HG03439 (cell line): ENCODE measurements around the gene CABP2.
"Not testable (repeated sequence)": the region's sequence is repeated elsewhere in the genome, so short reads cannot be mapped to it uniquely, and the experiment has no call there.

Experiments used
- ATAC-seq: cut with Tn5 transposase; IDR thresholded peaks from one replicate; pipeline ENCODE4 v1.9.1; 2021; ENCODE audit warnings: mild to moderate bottlenecking, moderate library complexity; ENCODE audit not compliant: unreplicated experiment

Gene CABP2

DNA sequence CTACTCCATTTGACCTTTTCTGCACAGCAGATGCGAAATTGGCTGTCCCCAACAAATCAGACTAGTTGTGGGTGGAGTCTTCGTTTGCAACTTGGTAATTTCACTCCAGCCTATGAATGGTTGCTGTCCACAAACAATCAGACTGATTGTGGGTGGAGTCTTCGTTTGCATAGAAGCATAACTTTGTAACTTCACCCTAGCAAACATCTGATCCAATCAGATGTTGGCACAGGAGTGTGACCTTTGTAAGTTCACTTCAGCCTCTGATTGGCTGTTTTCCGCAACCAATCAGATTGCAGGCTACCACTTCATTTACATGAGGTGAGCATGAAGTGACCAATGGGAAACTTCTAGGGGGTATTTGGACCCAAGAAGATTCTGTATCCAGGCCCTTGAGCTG lies 16.3 kb upstream of the CABP2 start:
- no peak for ATAC-seq

DNA sequence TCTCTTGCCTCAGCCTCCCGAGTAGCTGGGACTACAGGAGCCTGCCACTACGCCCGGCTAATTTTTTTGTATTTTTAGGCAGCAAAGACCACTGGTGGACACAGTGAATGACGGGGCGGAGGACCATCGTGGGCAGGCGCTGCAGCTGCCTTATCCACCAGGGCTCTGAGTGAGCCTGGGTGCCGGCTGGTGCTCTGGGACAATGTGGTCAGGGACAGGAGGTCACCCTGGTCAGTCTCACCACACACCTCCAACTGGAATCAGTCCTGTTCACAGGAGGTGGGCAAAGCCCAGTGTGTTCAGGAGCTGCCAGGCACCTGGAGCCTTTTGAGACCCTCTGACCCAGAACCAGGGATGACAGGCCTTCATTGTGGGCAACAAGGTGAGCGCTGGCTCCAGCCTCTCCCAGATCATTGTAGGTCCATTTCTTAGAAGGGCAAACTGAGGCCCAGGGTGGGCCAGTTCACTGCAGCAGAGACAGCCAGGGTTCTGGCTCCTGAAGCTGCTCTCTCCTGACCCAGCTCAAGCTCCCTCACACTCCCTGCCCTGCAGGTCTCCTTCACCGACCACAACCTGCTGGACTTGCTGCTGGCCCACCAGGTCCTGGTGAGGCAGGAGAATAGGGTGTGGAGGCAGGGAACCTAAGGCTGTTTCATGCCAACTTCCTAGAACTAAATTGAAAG lies 15.7 kb upstream of the CABP2 start:
- no peak for ATAC-seq

DNA sequence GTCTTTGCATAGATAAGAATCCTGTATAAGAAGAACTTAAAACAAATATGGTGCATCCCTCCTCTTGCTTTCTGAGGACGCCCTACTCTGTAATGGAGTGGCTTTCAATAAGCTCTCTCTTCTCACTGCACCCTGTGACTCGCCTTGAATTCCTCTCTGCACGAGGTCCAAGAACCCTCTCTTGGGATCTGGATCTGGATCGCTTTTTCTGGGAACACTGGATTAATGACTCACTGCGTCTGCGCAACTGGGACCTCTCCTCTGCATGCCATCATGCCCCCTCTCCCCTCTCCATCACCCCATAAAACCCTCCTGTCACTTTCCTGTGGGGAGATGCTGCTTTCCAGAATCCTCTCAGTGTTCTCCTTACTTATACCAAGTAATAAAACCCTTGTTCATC lies 15.1 kb upstream of the CABP2 start:
- no peak for ATAC-seq

DNA sequence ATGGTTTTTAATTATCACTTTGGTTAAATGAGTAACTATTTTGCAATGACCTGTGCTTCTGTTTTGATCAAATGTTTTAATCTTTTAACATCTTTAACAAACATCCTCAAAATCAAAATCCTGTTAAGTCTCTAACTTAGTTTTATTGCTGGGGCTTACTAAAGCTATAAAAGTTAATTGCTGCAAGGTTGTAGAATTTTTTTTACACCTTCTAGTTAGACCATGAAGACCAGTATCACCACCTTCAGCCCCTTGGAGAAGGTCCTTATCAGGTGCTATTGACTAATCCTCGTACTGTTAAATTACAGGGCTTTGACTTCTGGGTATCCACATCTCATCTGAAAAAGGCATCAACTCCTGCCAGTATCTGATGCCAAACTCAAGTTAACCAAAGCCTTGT lies 12.3 kb upstream of the CABP2 start:
- no peak for ATAC-seq

DNA sequence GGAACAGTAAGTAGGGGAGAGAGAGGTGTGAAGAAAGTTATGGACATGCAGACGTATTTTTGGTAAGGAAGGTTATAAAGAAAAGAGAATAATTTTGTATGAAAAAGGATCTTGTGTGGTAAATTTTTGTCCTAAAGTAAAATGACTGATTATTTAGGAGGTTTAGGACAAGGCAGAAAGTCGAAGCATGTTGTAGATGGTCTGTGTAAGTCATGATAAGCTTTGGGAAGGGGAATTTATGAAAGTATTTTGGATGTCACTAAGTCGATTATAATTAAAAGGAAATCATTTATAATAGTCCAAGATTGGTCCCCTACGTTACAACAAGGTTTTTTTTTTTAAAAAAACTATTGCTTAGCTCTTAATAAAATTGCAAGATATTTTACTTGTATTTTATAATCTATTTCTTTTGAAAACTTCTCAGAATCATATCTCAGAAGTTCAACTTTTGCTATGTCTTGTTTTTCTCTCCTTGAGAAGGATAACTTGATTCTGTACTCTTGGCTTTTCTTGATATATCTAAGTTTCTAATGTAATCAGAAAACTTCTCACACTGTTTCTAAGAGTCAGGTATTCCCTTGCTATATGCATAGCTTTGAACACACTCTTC lies 10.9 kb upstream of the CABP2 start:
- no peak for ATAC-seq

DNA sequence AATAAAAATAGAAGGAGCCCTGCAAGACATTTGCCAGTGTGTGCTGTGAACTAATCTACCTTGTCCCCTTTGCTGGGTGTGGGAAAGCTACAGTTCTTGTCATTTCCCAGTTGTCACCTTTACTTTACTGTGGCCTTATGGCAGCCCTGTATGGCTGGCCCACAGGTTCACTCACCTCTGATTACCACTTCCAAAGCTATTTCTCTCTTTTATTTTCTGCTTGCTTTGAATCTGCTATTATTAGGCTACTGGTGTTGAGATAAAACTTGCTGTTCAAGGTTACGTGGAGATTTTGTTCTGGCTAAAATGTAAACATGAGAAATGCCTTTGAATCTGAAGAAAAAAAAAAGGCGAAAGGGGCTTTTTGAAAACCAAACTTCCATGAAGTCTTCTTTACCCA lies 9.6 kb upstream of the CABP2 start:
- no peak for ATAC-seq

DNA sequence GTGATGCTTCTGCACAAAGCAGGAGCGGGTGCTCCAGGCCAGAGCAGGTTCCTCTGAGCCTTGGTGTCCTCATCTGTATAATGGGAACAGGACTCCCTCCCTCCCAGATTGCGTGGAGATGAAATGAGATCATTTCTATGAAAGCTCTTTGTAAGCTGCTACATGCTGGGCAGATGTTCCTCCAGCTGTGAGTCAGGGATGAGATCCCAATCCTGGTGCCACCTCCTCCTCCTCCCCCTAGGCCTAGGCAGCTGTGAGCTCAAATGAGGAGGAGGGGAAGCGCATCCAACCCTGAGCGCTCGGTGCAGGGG lies 7.0 kb upstream of the CABP2 start:
- no peak for ATAC-seq

DNA sequence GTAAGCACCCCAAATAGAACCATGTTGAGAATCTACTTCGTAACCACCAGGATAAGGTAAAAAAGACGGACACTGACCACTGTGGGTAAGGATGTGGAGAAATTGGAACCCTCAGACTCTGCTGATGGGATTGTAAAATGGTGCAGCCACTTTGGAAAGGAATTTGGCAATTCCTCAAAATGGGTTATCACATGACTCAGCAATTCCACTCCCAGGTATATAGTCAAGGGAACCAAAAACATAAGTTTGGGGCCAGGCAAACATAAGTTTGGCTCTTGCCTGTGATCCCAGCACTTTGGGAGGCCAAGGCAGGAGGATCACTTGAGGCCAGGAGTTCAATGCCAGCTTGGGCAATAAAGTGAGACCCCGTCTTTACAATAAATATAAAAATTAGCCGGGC lies 5.1 kb upstream of the CABP2 start:
- no peak for ATAC-seq

DNA sequence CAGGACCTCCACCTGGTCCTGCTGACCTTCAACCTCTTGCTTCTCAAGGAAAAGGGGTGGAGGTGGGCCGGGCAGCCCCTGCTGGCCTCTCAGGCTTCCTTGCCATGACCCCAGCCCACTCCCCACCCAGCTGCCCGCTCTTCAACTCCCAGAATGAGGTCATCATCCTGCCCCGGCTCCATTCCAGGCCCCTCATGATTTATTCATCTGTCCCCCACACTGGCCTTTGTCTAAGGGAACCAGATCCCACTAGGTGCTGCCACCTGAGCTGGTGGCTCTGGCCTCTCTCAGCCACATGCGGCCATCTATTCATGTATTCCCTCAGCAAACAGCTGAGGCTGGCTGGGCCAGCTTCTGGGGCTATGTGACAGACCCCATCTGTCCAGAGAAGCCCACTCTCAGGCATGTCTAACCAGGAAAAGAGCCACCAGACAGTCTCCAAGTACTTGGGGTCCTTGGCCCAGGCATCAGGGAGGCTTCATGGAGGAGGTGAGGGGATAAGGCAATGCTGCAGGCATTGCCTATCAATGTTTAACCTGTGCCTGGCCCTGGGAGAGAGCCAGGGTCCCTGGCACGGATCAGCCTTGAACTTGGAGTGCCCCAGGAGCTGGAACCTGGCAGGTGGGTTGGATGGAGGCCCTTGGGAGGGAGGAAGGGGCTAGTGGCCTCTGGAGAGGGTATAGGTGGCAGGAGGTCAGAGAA lies 2.2 kb upstream of the CABP2 start:
- ATAC-seq, result no peak

DNA sequence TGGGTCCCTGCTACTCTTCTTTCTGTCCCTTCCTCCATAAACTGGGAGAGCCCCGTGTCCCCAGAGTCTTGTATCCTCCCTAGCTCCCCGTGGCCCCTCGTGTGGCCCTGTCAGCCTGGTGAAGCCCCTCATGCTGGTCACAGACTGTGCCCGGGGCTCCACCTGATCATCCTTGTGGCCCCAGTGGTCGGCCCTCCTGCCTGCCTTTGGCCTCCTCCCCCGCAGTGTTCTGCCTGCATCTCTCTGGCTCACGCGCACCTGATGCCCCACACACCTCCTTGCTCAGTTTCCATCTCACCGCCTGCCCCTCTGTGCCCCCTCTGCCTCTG lies 1.2 kb upstream of the CABP2 start:
- no peak for ATAC-seq

DNA sequence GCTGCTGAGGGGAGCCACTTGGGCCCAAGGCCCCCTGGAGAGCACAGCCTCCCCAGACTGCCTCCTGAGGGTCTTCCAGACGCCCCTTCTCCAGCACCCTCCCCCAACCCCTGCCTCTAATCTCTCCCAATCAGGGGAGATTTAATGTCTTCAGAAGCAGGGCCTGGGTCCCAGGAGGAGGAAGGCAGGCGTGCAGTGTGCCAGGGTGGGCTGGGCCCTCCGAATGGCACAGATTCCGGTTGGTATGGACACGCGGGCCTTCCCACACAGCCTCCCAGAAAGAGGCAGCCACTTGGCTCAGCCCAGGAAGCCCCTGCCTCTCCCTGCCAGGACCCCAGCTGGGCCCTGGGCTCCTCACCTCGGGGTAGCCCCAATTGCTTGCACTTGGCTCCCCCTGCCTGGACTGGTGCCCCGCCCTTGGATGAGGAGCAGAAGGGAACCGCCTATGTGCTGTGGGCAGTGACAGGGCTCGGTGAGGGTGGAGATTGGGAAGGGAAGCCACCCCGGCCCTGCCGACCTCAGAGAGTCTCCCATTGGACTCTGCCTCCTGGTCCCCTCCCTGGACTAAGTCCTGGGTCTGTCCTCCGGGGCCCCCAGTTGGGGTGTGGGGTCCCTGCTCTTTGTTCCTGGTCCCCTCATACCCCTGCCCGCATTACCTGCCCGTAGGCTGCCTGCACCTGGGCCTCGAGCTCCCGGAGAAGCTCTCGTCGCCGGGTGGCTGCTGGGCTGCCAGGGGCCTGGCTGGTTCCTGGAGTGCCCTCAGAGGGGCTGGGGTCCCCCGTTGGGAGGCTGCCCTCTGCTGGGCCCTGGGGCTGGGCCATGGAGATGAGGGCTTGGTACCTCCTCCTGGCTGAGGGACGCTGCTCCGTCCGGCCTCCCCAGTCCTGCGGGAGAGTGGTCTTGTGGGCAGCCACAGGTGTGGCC lies 572 bp upstream of the CABP2 start:
- ATAC-seq, result no peak

DNA sequence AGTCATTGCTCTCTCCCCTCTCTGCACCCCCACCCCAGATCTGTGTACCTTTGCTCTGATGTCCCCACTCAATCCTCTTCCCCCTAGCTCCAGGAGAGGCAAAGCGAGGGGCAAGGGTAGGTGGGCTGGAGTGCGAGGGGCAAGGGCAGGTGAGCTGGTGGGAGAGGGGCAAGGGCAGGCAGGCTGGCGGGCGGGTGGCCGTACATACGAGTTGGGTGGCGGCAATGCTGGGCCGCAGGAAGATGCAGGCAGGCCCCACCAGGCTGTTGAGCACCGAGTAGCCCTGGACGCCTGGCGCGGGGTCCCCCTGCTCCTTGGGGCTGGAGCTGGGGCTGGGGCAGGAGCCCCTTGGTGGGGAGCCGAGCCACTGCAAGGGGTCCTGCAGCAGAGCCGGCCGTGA lies 908 bp downstream of the CABP2 start:
- ATAC-seq, result no peak

DNA sequence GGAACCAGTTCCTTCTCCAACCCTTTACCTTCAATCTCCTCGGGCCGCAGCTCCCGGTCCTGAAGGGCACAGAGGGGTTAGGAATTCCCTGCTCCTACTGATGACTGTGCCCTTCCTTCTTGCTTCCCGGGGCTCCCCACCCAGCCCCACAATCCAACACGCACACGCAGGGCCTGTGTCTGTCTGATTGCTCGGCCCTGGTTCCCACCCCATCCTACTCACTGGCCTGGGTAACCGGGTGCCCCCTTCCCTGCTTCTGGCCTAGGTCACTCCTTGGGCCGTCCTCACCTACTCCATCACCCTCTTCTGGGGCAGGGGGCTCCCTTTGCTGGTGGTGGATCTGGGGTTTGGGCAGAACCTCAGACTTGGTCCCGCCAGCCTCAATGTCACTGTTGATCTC lies 1.3 kb downstream of the CABP2 start:
- no peak for ATAC-seq

DNA sequence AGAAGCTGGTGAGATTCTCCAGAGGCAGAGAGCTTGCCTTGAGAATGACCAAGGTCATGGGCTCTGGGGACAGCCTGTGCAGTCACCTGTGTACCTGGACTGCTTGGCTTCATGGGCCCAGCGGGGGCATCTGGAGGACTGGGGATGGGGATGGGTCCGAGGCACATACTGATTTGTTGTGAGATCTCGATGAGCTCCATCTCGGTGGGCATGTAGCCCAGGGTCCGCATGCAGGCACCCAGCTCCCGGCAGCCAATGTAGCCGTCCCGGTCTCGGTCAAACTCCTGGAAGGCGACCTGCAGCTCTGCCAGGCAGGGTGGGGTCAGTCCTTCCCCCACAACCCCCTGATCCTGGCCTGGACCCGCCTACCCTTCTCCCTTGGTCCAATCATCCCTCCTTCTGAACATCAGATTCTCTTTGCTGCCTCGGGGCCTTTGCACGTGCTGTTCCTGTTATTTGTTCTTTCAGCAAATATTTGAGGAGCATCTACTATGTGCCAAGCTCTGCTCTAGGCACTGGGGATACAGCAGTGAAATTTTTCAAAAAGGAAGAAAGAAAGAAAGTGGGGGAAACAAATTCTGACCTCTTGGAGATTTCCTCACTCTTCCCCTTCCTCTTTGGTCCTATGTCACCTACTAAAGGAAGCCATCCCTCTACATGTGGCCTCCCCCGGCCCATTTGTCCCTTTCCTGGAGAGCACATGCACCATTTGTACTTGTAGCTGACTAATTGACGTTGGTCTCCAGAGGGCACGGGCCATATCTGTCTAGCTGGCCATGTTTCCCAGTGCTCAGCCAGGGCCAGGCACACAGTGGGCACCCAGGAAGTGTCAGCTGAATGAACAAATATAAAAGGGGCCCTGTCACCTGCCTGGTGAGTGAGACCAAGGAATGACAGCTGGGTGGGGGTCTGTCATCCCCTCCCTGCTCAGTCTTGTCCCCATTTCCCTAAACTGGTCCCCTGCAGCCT lies 2.1 kb downstream of the CABP2 start:
- ATAC-seq, result no peak

DNA sequence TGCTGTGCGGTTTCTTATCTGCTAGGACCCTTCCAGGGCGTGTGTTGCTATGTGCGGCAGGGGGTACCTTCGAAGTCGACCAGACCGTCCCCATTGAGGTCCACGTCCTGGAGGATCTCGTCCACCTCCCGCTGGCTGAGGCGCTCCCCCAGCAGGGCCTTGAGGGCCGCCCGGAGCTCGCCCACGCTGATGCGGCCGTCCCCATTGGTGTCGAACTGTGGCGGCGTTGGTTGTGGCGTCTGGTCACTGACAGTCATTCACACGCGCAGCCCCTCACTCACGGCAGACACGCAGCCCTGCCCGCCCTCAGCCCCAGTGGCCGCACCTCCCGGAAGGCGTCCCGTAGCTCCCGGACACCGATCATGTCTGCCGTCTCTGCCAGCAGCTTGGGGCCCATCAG lies 3.5 kb downstream of the CABP2 start:
- ATAC-seq, result no peak

DNA sequence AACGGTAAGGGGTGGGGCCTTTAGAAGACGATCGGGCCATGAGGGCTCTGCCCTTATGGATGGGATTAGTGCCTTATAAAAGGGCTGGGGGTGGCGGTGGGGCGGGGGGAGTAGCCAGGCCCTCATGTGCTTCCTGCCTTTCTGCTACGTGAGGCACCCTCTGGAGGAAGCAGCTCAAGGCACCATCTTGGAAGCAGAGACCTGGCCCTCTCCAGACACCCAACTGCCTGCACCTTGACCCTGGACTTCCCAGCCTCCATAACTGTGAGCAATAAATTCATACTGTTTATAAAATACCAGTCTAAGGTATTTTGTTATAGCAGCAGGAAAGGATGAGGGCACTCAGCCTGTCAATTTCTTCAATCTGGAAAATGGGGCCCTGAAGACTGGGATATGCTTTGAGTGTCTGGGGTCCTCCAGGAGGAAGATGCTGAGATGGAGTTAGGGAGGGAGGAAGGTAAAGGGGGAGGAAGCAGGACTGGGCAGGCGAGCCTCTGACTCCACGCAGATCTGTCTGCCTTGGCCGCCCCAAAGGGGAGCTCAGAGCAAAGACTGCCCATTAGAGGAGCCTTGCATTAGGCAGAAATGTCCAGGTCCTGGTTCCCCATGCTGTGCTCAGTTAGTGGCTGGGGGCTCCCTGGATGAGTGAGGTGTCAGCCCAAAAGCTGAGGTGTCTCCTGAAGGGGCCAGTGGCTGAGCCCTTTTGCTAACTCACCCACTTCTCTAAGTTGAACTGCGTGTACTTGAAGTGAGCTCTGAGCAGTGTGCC lies 5.3 kb downstream of the CABP2 start:
- no peak for ATAC-seq

DNA sequence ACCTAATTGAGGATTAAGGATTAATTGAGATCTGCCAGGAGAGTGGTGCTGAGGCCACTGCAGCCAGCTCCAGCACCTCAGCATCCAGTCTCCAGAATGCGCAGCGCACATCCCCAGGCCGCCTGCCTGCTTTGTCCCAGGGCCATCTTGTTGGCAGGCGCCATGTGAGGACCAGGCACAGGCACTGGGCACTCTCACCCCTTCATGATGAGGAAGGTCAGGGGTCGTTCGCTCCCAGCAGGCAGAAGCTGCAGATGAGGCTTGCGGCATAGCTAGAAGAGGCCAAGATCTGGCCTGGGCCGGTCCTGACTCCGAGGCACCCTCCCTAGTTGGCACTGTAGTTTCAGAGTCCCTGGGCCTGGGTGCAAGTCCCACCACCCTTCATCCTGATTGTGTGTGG lies 6.4 kb downstream of the CABP2 start:
- ATAC-seq, result no peak

DNA sequence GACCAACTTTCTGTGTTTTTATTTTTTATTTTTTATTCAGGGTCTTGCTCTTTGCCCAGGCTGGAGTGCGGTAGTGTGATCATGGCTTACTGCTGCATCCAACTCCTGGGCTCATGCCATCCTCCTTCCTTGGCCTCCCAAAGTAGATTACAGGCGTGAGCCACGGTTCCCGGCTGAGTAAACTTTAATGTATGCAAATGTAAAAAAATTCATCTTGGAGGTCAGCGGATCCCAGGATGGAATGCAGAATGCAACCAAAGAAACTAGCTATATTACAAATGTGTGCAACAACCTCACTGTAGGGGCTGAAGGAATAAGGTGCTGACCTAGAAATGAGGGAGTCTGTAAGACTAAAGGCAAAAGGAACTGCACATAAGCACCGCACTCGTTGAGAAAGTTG lies 9.1 kb downstream of the CABP2 start:
- ATAC-seq, result no peak

DNA sequence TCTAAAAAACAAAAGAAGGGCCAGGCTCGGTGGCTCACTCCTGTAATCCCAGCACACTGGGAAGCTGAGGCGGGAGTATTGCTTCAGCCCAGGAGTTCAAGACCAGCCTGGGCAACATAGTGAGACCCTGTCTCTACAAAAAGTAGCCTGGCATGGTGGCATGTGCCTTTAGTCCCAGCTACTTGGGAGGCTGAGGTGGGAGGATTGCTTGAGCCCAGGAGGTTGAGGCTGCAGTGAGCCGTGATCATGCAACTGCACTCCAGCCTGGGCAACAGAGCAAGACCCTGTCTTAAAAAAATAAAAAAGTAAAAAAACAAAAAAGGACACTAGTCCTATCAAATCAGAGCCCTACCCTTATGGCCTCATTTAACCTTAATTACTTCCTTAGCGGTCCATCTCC lies 11.7 kb downstream of the CABP2 start:
- ATAC-seq, result not testable (repeated sequence)

DNA sequence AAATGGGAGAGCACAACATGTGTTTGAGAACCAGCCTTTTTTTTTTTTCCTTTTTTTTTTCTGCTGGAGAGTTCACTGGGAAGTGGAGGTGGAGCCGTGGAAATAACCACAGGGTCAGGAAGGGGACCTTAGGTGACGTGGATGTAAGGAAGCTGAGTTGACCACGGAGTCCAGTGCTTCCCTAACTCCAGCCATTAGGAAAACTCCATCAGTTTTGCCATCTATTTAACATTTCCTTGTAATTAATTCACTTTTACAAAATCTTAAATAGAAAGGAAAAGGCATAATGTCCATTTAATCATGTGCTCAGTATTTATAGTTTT lies 13.3 kb downstream of the CABP2 start:
- ATAC-seq, result no peak
